ENCODE results near the gene GSG1L.

The GSG1L gene

DNA sequence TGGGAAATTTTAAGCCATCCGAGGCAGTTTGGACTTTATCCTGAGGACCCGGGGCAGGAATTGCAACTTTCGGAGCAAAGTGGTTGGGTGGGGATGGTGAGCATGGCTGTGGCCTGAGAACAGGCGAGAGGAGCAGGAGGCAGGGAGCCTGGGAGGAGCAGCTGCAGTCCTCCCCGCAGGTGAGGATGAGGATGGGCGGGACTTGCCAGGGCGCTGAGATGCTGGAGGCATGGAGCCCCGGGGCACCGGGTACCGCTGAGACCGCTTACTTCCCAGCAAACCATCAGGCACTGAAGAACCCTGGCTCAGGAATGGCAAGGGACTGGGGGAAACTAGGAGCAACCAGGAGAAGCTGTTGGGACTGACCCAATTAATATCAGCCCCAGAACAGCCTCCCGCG is 210.8 kb downstream of the GSG1L start:
- Histone ChIP-seq H3K4me3 (no peak overlapping the region), H3K27ac (peak overlapping the region in 1 of 2 donors; percentile 33)
- DNase-seq (ENCODE audit: low spot score), result no peak
- TF ChIP-seq, protein P1, sequence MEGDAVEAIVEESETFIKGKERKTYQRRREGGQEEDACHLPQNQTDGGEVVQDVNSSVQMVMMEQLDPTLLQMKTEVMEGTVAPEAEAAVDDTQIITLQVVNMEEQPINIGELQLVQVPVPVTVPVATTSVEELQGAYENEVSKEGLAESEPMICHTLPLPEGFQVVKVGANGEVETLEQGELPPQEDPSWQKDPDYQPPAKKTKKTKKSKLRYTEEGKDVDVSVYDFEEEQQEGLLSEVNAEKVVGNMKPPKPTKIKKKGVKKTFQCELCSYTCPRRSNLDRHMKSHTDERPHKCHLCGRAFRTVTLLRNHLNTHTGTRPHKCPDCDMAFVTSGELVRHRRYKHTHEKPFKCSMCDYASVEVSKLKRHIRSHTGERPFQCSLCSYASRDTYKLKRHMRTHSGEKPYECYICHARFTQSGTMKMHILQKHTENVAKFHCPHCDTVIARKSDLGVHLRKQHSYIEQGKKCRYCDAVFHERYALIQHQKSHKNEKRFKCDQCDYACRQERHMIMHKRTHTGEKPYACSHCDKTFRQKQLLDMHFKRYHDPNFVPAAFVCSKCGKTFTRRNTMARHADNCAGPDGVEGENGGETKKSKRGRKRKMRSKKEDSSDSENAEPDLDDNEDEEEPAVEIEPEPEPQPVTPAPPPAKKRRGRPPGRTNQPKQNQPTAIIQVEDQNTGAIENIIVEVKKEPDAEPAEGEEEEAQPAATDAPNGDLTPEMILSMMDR (IDR thresholded peaks at IDR 0.05), result no peak

- TF ChIP-seq, protein P1 (IDR thresholded peaks at IDR 0.05), result no peak
- no peak for DNase-seq (ENCODE audit: low spot score)
- no peak overlapping the region for H3K27ac ChIP-seq
- no peak overlapping the region for H3K4me3 ChIP-seq
Observed at GRCh38 chr16:27852116-27852515, 211.4 kb downstream of the GSG1L start.

DNA sequence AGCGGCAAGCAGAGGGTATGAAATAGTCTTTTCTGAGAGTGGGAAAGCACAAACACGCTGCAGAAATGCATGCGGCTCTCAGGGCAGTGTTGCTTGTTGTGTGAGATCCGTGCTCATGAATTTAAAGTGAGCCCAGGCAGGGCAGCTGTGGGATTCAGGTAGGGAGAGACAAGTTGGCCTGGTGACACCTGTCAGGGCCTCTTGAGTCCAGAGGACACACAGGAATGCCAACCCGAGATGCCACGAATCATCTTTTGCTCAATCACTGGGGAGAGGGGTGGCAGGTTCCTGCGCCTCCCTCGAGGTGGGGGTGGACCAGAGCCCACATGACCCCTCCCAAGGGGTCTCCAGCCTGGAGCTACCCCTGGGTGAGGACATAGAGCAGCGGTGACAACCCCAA is 211.9 kb downstream of the GSG1L start:
- Histone ChIP-seq H3K27ac (no peak overlapping the region), H3K4me3 (no peak overlapping the region)
- DNase-seq (ENCODE audit: low spot score), result no peak
- TF ChIP-seq, protein P1 (IDR thresholded peaks at IDR 0.05), result no peak

GRCh38 chr16:27849621-27850020 is 213.9 kb downstream of the GSG1L start:
- H3K4me3 ChIP-seq, result no peak overlapping the region
- peak; percentile 58 for DNase-seq (ENCODE audit: low spot score)
- TF ChIP-seq, protein P1 (IDR thresholded peaks at IDR 0.05), result no peak
- no peak overlapping the region for H3K27ac ChIP-seq

- TF ChIP-seq, protein P1 (IDR thresholded peaks at IDR 0.05), result no peak
- no peak for DNase-seq (ENCODE audit: low spot score)
- Histone ChIP-seq H3K4me3 (no peak overlapping the region), H3K27ac (no peak overlapping the region)
Observed at GRCh38 chr16:27847030-27847550, 216.4 kb downstream of the GSG1L start.

- TF ChIP-seq, protein P1 (IDR thresholded peaks at IDR 0.05), result no peak
- no peak for DNase-seq (ENCODE audit: low spot score)
- Histone ChIP-seq H3K4me3 (no peak overlapping the region), H3K27ac (no peak overlapping the region)
Observed at GRCh38 chr16:27844826-27845225, 218.7 kb downstream of the GSG1L start.

- Histone ChIP-seq H3K4me3 (no peak overlapping the region), H3K27ac (no peak overlapping the region)
- DNase-seq (ENCODE audit: low spot score), result no peak
- TF ChIP-seq, protein P1 (IDR thresholded peaks at IDR 0.05), result no peak
Observed at GRCh38 chr16:27843800-27844199, 219.7 kb downstream of the GSG1L start.

All from coronary artery (tissue), 2 donors.